NT2/D1 (cell line): ENCODE measurements around the gene CIBAR2.

ENCODE experiments used
- SUZ12 ChIP-seq: IDR thresholded peaks from 2 replicates; pipeline ENCODE4 v1.6.1; 2011; ENCODE audit not compliant: insufficient read length, insufficient read depth; ENCODE audit errors: extremely low read depth
- YY1 ChIP-seq: IDR thresholded peaks from 2 replicates; pipeline ENCODE4 v1.6.1; 2011; ENCODE audit not compliant: insufficient read length, insufficient read depth
- ZNF274 ChIP-seq: IDR thresholded peaks from 2 replicates; pipeline ENCODE4 v1.6.1; 2011; ENCODE audit warnings: mild to moderate bottlenecking, low read depth, low read length

- TF ChIP-seq YY1 (no peak), SUZ12 (no peak), ZNF274 (no peak)
Measured at GRCh38 chr16:85062845-85063244, 49.4 kb downstream of the CIBAR2 start.
